IPS-15b (cell line): ENCODE measurements around the gene NR5A2.

ENCODE experiments used
- H3K27me3 ChIP-seq: one replicate; pipeline ENCODE4 v1.6.1; 2013; ENCODE audit warnings: low read length; ENCODE audit not compliant: control insufficient read depth, insufficient read depth
- H3K36me3 ChIP-seq: one replicate; pipeline ENCODE4 v1.6.1; 2013; ENCODE audit warnings: low read length; ENCODE audit not compliant: control insufficient read depth, insufficient read depth
- H3K4me1 ChIP-seq: one replicate; pipeline ENCODE4 v1.6.1; 2013; ENCODE audit warnings: mild to moderate bottlenecking, low read length; ENCODE audit not compliant: control insufficient read depth, insufficient read depth
- H3K4me3 ChIP-seq: one replicate; pipeline ENCODE4 v1.5.1; 2013; ENCODE audit warnings: low read depth, low read length
- H3K9ac ChIP-seq: one replicate; pipeline ENCODE4 v1.6.1; 2013; ENCODE audit warnings: low read depth, mild to moderate bottlenecking, low read length
- H3K9me3 ChIP-seq: one replicate; pipeline ENCODE4 v1.6.1; 2013; ENCODE audit warnings: mild to moderate bottlenecking, low read length; ENCODE audit not compliant: control insufficient read depth, insufficient read depth

The NR5A2 gene

DNA sequence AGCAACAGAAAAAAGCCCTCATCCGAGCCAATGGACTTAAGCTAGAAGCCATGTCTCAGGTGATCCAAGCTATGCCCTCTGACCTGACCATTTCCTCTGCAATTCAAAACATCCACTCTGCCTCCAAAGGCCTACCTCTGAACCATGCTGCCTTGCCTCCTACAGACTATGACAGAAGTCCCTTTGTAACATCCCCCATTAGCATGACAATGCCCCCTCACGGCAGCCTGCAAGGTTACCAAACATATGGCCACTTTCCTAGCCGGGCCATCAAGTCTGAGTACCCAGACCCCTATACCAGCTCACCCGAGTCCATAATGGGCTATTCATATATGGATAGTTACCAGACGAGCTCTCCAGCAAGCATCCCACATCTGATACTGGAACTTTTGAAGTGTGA, 20.7 kb downstream of the NR5A2 start:
- Histone ChIP-seq H3K9me3 (no peaks in the 10 kb centered on the region), H3K4me1 (peaks cover 28% of the 10 kb centered on the region), H3K4me3 (peak overlapping the region; percentile 24), H3K36me3 (no peaks in the 10 kb centered on the region), H3K9ac (no peak overlapping the region), H3K27me3 (peaks cover 24% of the 10 kb centered on the region)

DNA sequence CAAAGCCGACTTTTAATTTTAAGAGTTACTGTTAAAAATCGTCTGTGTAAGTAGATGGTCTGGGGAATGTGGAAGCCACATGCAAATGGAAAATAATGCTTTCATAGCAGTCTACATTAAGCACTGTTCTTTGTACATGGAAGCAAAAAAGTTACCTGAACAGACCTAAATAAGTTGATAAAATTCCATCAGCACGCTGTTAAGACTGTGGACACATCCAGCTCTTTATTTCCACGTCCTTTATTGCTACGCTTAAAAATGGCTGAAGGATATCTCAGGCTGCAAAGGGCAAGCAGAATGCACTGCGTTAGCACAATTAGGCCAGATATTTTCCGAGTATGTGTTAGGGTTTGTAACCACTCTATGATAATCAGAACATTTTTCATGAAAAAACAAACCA, 22.3 kb downstream of the NR5A2 start:
- H3K9ac ChIP-seq: no peak overlapping the region
- peaks cover 9% of the 10 kb centered on the region for H3K27me3 ChIP-seq
- H3K4me1 ChIP-seq: peaks cover 23% of the 10 kb centered on the region
- H3K4me3 ChIP-seq: no peak overlapping the region
- no peaks in the 10 kb centered on the region for H3K36me3 ChIP-seq
- H3K9me3 ChIP-seq: no peaks in the 10 kb centered on the region

DNA sequence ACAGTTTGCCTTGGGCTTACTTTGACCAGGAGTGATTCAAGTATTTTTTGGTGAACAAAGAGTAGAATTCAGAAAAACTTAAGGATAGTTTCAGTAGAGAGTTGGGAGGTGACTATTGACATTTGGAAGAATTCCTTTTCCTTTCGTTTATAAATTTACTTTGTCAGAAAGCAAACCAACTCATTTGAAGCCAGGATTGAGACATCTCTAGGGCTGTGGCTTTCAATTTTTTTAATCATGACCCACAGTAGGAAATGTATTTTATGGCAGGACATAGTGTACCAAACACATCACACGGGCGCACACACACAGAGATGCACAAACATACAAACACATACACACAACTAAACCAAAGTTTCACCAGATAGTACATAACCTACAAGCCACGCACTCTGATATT, 24.1 kb downstream of the NR5A2 start:
- no peak overlapping the region for H3K9ac ChIP-seq
- H3K4me1 ChIP-seq: peaks cover 23% of the 10 kb centered on the region
- no peaks in the 10 kb centered on the region for H3K9me3 ChIP-seq
- no peaks in the 10 kb centered on the region for H3K27me3 ChIP-seq
- no peaks in the 10 kb centered on the region for H3K36me3 ChIP-seq
- H3K4me3 ChIP-seq: no peak overlapping the region

DNA sequence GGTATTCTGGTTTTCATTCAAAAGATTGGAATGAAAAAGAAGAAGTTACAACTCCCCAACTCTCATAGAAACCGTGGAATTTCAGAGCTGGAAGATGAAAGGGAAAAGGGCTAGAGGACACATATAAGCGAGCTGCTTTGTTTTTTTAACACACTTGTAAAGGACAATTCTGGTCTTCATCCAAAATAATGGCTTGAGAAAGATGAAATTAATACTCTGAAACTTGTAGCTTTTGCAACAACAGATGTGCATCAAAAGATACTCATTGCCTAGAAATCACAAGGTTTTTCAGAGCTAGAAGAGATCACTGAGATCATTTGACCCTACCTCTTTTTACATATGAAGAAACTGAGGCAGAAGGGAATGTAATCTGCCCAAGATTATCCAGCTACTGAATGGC, 25.6 kb downstream of the NR5A2 start:
- Histone ChIP-seq H3K27me3 (no peaks in the 10 kb centered on the region), H3K9me3 (no peaks in the 10 kb centered on the region), H3K4me3 (no peak overlapping the region), H3K9ac (no peak overlapping the region), H3K4me1 (peaks cover 15% of the 10 kb centered on the region), H3K36me3 (no peaks in the 10 kb centered on the region)

DNA sequence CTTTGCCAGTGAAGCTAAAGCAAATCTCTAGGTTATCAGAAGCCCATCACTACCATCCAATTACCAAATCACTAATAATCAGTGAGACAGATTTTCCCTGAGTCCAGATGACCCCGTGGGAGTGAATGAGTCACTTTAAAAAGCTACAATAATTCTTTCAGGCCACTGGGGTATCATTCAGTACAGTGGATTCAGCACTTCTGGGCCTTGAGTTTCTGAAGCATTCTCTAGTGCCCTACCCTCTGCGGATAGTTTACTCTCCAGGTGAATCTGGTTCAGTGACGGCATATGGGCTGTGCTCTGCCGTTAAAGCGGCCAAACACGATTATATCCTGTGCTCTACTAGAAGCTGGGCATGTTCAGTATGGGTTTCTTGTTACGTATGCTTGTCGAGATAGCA, 26.1 kb downstream of the NR5A2 start:
- no peaks in the 10 kb centered on the region for H3K36me3 ChIP-seq
- no peaks in the 10 kb centered on the region for H3K27me3 ChIP-seq
- H3K4me3 ChIP-seq: no peak overlapping the region
- no peak overlapping the region for H3K9ac ChIP-seq
- H3K9me3 ChIP-seq: no peaks in the 10 kb centered on the region
- H3K4me1 ChIP-seq: peaks cover 11% of the 10 kb centered on the region

DNA sequence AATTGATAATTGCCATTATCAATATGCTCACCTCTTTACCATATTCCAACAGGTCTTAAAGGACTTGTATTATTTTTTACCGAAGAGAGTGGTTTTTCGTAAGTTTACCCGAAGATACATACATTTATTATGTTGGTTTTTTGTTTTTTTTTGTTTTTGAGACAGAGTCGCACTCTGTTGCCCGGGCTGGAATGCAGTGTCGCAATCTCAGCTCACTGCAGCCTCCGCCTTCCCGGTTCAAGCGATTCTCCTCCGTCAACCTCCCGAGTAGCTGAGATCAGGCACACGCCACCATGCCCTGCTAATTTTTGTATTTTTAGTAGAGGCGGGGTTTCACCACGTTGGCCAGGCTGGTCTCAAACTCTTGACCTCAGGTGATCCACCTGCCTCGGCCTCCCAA, 30.8 kb downstream of the NR5A2 start:
- H3K9me3 ChIP-seq: no peaks in the 10 kb centered on the region
- no peak overlapping the region for H3K9ac ChIP-seq
- H3K4me3 ChIP-seq: no peak overlapping the region
- H3K27me3 ChIP-seq: no peaks in the 10 kb centered on the region
- H3K4me1 ChIP-seq: no peaks in the 10 kb centered on the region
- H3K36me3 ChIP-seq: no peaks in the 10 kb centered on the region

DNA sequence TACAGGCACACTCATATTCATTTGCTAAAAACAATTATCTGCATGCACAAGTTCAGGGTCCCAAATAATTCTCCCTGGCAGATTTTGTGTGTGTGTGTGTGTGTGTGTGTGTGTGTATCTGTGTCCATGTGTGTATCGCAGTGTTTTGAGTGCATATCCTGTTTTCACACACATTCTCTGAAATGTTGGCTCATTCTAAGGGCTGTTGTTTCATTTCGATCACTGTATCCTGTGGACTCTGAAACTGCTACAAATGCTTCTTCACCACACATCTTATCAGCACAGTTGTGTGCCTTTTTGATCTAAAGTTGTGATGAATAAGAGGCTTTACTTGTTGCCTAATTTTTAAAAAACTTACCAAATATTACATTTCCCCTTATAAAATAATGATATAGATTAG, 34.6 kb downstream of the NR5A2 start:
- Histone ChIP-seq H3K27me3 (no peaks in the 10 kb centered on the region), H3K36me3 (no peaks in the 10 kb centered on the region)

DNA sequence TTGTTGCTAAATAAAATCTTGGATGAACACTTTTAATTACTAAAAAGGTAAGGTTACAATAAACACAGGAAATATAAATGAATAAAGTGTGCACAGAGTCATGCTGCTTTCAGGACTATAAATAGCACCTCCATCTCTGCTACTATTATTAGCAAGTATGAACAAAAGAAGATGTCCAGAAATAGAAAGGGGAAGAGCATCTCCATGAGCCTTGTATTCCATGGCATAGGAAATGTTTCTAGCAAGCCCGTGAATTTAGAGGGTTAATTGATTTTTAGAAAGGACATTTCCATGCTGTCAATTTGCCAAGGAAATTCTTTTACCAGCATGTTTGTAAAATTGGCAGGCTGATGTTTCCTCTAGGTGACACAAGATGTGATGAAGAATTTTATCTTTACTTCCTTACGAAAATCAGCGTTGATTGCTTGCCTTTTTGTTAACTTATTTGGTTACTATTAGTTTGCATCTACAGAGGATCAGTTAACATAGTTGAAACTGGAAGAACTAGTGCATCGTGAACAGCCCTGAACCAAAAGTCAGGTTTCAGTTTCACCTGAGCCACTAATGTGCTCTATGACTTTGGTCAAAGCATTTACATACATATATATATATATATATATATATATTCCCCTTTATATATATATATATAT, 45.3 kb downstream of the NR5A2 start:
- H3K9me3 ChIP-seq: no peaks in the 10 kb centered on the region
- no peaks in the 10 kb centered on the region for H3K27me3 ChIP-seq
- H3K4me3 ChIP-seq: no peak overlapping the region
- no peak overlapping the region for H3K9ac ChIP-seq
- no peaks in the 10 kb centered on the region for H3K36me3 ChIP-seq
- H3K4me1 ChIP-seq: peaks cover 12% of the 10 kb centered on the region

More for the DNA sequence above, 34.6 kb downstream of the NR5A2 start:
- Histone ChIP-seq H3K4me3 (no peak overlapping the region), H3K4me1 (no peaks in the 10 kb centered on the region), H3K9ac (no peak overlapping the region), H3K9me3 (no peaks in the 10 kb centered on the region)

DNA sequence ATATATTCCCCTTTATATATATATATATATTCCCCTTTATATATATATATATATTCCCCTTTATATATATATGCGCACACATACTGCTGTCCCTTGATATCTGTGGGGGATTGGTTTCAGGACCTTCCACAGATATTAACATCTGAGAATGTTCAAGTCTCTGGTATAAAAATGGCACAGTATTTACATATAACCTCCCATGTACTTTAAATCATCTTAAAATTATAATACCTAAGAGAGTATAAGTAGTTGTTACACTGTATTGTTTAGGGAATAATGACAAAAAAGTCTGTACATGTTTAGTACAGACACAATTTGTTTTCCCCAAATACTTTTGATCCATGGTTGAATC, 45.8 kb downstream of the NR5A2 start:
- H3K4me1 ChIP-seq: peaks cover 12% of the 10 kb centered on the region
- H3K9me3 ChIP-seq: no peaks in the 10 kb centered on the region
- no peak overlapping the region for H3K4me3 ChIP-seq
- no peaks in the 10 kb centered on the region for H3K36me3 ChIP-seq
- no peak overlapping the region for H3K9ac ChIP-seq
- no peaks in the 10 kb centered on the region for H3K27me3 ChIP-seq

DNA sequence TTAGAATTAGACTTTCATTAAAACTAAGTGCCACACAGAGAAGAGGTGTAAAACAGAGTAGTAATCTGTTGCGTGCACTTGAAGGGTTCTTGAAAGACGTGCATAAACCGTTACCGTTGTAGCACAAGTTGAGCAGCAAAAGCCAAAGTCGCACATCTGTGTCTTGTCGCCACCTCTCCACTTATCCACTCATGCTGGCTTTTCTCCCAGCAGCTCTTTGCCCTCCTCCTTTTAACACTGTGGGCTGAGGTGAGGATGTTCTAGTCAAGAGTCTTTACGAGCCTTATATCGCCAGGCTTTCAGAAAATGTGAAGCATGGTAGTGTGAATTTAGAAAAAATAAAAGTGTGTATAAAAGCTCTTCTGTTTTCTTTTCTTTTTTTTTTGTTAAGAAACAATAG, 48.0 kb downstream of the NR5A2 start:
- Histone ChIP-seq H3K4me3 (no peak overlapping the region), H3K9ac (no peak overlapping the region), H3K27me3 (peaks cover 1% of the 10 kb centered on the region), H3K4me1 (peaks cover 16% of the 10 kb centered on the region), H3K36me3 (no peaks in the 10 kb centered on the region), H3K9me3 (no peaks in the 10 kb centered on the region)

DNA sequence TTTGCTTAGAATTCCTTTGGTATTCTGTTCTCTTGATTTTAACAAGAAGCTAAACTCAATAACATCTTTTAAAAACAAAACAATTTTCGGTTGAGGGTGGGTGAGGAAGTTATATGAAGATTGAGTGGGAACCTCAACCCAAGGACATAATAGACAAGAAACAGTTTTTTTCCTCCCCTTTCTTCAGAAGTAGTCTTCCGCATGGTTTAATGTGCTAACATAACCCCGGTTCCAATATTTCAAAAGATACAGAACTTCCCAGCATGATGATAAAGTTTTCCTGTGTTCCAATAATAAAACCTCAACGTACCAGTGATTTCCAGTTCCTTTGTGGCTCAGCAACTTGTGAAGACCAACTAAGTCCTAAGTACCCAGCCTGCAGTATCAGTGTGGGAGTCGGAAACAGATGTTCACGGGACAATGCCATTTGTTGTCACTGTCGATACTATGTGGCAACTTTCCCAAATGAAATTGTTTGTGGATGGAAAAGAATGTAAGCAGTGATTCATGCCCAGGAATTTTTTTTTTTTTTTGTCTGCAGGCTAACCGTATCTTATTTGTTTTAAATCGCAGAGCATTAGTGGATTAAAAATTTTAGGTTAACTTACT, 48.5 kb downstream of the NR5A2 start:
- Histone ChIP-seq H3K27me3 (peaks cover 6% of the 10 kb centered on the region), H3K4me1 (peaks cover 22% of the 10 kb centered on the region), H3K4me3 (no peak overlapping the region), H3K9me3 (no peaks in the 10 kb centered on the region), H3K36me3 (no peaks in the 10 kb centered on the region), H3K9ac (no peak overlapping the region)

DNA sequence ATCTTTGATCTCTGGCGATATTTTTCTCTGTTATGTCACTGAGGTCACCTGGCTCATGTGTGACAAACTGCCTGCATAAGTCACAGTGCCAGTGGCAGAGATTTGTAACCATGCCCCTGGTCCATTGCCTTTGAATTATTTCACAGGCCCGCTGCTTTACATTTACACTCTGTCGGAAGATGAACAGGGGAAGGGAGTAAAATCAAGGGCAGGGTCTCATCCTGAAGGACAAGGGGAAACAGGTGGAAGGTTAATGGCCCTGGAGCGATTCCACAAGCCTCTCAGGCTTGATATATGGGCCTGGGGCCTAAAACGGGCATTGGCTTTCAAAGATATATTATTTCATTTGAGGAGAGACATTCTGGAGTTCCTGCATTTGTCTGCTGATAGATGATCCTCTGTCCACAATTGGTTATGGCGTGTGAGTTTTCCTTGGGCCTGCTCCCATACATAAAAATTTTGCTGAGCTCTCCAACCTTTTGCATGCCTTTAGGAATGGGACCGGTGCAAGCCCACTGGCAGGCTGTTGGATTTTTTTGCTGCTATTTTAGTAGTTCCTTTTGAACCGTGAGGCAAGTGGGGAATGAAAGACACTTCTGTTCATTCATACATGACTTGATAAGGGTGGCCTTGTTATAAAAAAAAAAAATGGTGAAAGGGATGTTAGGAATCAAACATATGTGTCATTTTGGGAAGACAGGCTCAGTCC, 51.9 kb downstream of the NR5A2 start:
- H3K4me1 ChIP-seq: peaks cover 38% of the 10 kb centered on the region
- H3K9me3 ChIP-seq: no peaks in the 10 kb centered on the region
- H3K27me3 ChIP-seq: peaks cover 11% of the 10 kb centered on the region
- no peak overlapping the region for H3K4me3 ChIP-seq
- H3K9ac ChIP-seq: no peak overlapping the region
- H3K36me3 ChIP-seq: no peaks in the 10 kb centered on the region
